B cell (primary cell): ENCODE data around the gene IYD. TPM values are rescaled to one million over a fixed set of nuclear protein-coding genes. Genes with fewer than 3 reads are reported as not detected.
A peak's percentile ranks its signal among the peaks of the same experiment; 100 is the strongest.

Experiments
- ATAC-seq: fragments of 200-7000 bp; cut with Tn5 transposase; one replicate; pipeline ENCODE4 v1.10.0; 2021; ENCODE audit warnings: low read depth, mild to moderate bottlenecking, moderate number of reproducible peaks, moderate library complexity
- CTCF ChIA-PET: fragments of 350-600 bp; sonication (Branson Sonifier 250); formaldehyde crosslinking; loops from one replicate; lab custom pipeline; 2021; ENCODE audit warnings: antibody characterized with exemption, inconsistent platforms; lab: Charles Lee
- POLR2A ChIA-PET: fragments of 350-600 bp; sonication (Branson Sonifier 250); formaldehyde crosslinking; loops from one replicate; lab custom pipeline; 2021; ENCODE audit warnings: antibody characterized with exemption; lab: Charles Lee
- DNase-seq: peaks from one replicate; pipeline ENCODE4 v3.0.0; 2013
- H2AFZ ChIP-seq: 2 replicates; pipeline ENCODE4 v1.6.1; 2012; ENCODE audit warnings: mild to moderate bottlenecking, low read depth, low read length; ENCODE audit not compliant: insufficient read depth, poor library complexity, severe bottlenecking
- H3K27ac ChIP-seq, 2 donors: 1 replicate in 1 of 2; 2 replicates in 1 of 2; pipeline ENCODE4 v1.5.1; 2012 to 2013; ENCODE audit warnings: low read length in 2 of 2, mild to moderate bottlenecking in 2 of 2, moderate library complexity in 1 of 2
- H3K27me3 ChIP-seq, 4 experiments: fragments of 200-600 bp in 1 of 4; sonication (generic) in 1 of 4; replicated peaks in 1 of 4; 1 replicate in 2 of 4; 2 replicates in 2 of 4; pipeline versions ENCODE4 v1.6.1 to v1.7.0; 2013 to 2016; ENCODE audit warnings: low read length in 3 of 4, mild to moderate bottlenecking in 2 of 4, mixed read lengths in 1 of 4, moderate library complexity in 1 of 4; ENCODE audit not compliant: insufficient read depth in 4 of 4, control insufficient read depth in 3 of 4; ENCODE audit errors: control extremely low read depth in 1 of 4
- H3K36me3 ChIP-seq, 2 experiments: replicated peaks in 1 of 2; 1 replicate in 1 of 2; 2 replicates in 1 of 2; pipeline versions ENCODE4 v1.6.1 to v1.7.1; 2013; ENCODE audit warnings: low read length in 1 of 2; ENCODE audit not compliant: insufficient read depth in 2 of 2, control insufficient read depth in 1 of 2; ENCODE audit errors: control extremely low read depth in 1 of 2, extremely low read depth in 1 of 2
- H3K4me1 ChIP-seq, 2 donors: fragments of 200-600 bp in 1 of 2; sonication (generic) in 1 of 2; 1 replicate in 1 of 2; 2 replicates in 1 of 2; pipeline versions ENCODE4 v1.5.1 to v1.6.1; 2013 to 2017; ENCODE audit warnings: low read length in 2 of 2; ENCODE audit not compliant: control insufficient read depth in 2 of 2, insufficient read depth in 2 of 2
- H3K4me2 ChIP-seq: replicated peaks from 2 replicates; pipeline ENCODE3; 2012; ENCODE audit warnings: mild to moderate bottlenecking, low read depth, low read length; ENCODE audit not compliant: poor library complexity, severe bottlenecking
- H3K4me3 ChIP-seq, 5 experiments: fragments of 200-600 bp in 1 of 5; sonication (generic) in 1 of 5; 1 replicate in 3 of 5; 2 replicates in 2 of 5; pipeline versions ENCODE4 v1.5.1 to v1.7.0; 2011 to 2016; ENCODE audit warnings: low read length in 4 of 5, mild to moderate bottlenecking in 4 of 5, low read depth in 2 of 5, control low read depth in 1 of 5, moderate library complexity in 1 of 5; ENCODE audit not compliant: insufficient read depth in 1 of 5; ENCODE audit errors: control extremely low read depth in 1 of 5, extremely low read depth in 1 of 5
- H3K79me2 ChIP-seq: fragments of 200-600 bp; sonication (generic); one replicate; pipeline ENCODE4 v1.6.0; 2016; ENCODE audit warnings: low read length; ENCODE audit not compliant: control insufficient read depth, insufficient read depth
- H3K9ac ChIP-seq: fragments of 200-600 bp; sonication (generic); 2 replicates; pipeline ENCODE4 v1.6.1; 2017; ENCODE audit warnings: mild to moderate bottlenecking, low read length, moderate library complexity
- H3K9me3 ChIP-seq, 3 donors: one replicate each; pipeline versions ENCODE4 v1.6.1 to v1.7.1; 2013; ENCODE audit warnings: low read length in 2 of 3; ENCODE audit not compliant: control insufficient read depth in 2 of 3, insufficient read depth in 1 of 3; ENCODE audit errors: control extremely low read depth in 1 of 3
- H4K20me1 ChIP-seq: 2 replicates; pipeline ENCODE4 v1.6.0; 2012; ENCODE audit warnings: mild to moderate bottlenecking, low read length; ENCODE audit not compliant: insufficient read depth, control insufficient read depth, poor library complexity, severe bottlenecking
- H3K27ac Mint-ChIP-seq: one replicate; pipeline ENCODE4 v1.8.0; 2021; ENCODE audit warnings: mixed read lengths
- H3K27me3 Mint-ChIP-seq: one replicate; pipeline ENCODE4 v1.8.0; 2021; ENCODE audit warnings: mixed read lengths
- H3K4me1 Mint-ChIP-seq: one replicate; pipeline ENCODE4 v1.8.0; 2021; ENCODE audit warnings: mixed read lengths
- H3K4me3 Mint-ChIP-seq: one replicate; pipeline ENCODE4 v1.8.0; 2021; ENCODE audit warnings: mixed read lengths
- H3K9me3 Mint-ChIP-seq: one replicate; pipeline ENCODE4 v1.8.0; 2022; ENCODE audit warnings: mixed read lengths; ENCODE audit not compliant: insufficient read depth
- EZH2 ChIP-seq: IDR thresholded peaks from 2 replicates; pipeline ENCODE4 v1.6.1; 2012; ENCODE audit warnings: borderline replicate concordance, low read depth, mild to moderate bottlenecking, moderate library complexity, low read length; ENCODE audit not compliant: insufficient read depth, poor library complexity, severe bottlenecking
- WGBS: methylation state at CpG from one replicate; pipeline ENCODE4 v1.1.5; 2013; ENCODE audit warnings: missing lambda C conversion rate; ENCODE audit not compliant: insufficient coverage; 5-methylcytosine and 5-hydroxymethylcytosine counted together
- intact Hi-C: fragments of 100-400 bp; cut with micrococcal nuclease; formaldehyde crosslinking; loops from one replicate; pipeline ENCODE4 v1.10.0; 2022
- polyA plus RNA-seq: library from polyadenylated mRNA; depleted of rRNA; stranded (reverse); fragments of >200 nt; gene quantifications from 2 replicates; pipeline ENCODE4 v1.2.3, GENCODE V29; 2012
- total RNA-seq, 2 donors: library from RNA; stranded (reverse); fragments of 120-200 nt in 1 of 2; gene quantifications; 1 replicate in 1 of 2; 2 replicates in 1 of 2; pipeline versions ENCODE4 v1.2.3 to v1.2.4, GENCODE V29; 2013 to 2022
- TF ChIP-seq, protein P1 (sequence below): fragments of 200-600 bp; IDR thresholded peaks from one replicate; pipeline ENCODE4 v1.8.0; 2022; ENCODE audit warnings: antibody characterized with exemption, mild to moderate bottlenecking

The IYD gene
- total and polyA plus RNA-seq, 2 donors (not counting 1 experiment from before 2014, with no cell fraction given): not detected

DNA sequence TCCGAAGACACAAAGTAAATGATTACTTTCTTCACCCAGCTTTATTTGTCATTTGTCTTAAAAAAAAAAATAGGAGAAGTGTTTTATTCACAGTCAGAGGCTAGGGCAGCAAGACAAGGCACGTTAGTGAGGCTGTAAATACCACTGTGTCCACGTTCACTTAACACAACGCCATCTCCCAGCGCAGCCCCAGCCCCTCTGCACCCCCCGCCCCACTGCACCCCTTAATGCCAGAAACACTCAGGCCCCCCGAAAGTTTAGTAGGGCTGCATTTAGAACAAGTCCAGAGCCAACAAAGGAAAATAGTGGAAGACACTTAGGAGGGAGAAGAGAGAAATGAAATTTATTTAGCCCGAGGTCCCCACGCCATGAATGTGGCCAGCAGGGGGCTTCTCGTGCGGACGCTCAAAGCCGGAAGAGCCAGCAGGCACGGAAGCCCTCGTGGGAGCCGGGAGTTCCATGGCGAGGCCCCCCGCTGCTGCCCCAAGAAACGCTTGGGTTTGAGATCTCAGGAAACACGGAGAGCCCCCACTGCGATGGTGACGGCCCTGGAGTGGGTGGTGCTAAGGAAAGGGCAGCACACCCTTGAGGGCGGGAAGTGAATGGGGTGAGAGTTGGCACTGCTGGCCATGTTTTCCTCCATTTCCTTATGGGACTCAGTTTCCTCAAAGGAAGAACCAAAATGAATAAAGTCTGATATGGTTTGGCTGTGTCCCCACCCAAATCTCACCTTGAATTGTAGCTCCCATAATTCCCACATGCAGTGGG lies 50.2 kb downstream of the IYD start:
- DNase-seq: peak; percentile 82
- peaks cover 5% of the 10 kb centered on the region for H3K79me2 ChIP-seq
- peak overlapping the region; percentile 53 to 73 for H3K27ac ChIP-seq
- H3K9ac ChIP-seq: peak overlapping the region; percentile 84
- peak overlapping the region; percentile 91 for H3K4me2 ChIP-seq
- H3K4me1 ChIP-seq: peaks cover 0 to 5% of the 10 kb centered on the region in 2 donors
- POLR2A ChIA-PET: interaction anchor here (1.2 to 1.4 kb wide), 2 partner anchors 181 to 396 kb away, joined by 5 to 7 read pairs; no protein-coding TSS in a partner anchor
- no peak for TF ChIP-seq EZH2
- TF ChIP-seq, protein P1, sequence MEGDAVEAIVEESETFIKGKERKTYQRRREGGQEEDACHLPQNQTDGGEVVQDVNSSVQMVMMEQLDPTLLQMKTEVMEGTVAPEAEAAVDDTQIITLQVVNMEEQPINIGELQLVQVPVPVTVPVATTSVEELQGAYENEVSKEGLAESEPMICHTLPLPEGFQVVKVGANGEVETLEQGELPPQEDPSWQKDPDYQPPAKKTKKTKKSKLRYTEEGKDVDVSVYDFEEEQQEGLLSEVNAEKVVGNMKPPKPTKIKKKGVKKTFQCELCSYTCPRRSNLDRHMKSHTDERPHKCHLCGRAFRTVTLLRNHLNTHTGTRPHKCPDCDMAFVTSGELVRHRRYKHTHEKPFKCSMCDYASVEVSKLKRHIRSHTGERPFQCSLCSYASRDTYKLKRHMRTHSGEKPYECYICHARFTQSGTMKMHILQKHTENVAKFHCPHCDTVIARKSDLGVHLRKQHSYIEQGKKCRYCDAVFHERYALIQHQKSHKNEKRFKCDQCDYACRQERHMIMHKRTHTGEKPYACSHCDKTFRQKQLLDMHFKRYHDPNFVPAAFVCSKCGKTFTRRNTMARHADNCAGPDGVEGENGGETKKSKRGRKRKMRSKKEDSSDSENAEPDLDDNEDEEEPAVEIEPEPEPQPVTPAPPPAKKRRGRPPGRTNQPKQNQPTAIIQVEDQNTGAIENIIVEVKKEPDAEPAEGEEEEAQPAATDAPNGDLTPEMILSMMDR: peak; percentile 66
- H3K9me3 ChIP-seq: peaks cover 0 to 1% (median 0%) of the 10 kb centered on the region in 3 donors
- H4K20me1 ChIP-seq: no peaks in the 10 kb centered on the region
- Mint-ChIP-seq H3K9me3 (no peaks in the 10 kb centered on the region), H3K4me3 (peak overlapping the region; percentile 91), H3K27me3 (peaks cover 18% of the 10 kb centered on the region), H3K27ac (peak overlapping the region; percentile 73), H3K4me1 (peaks cover 14% of the 10 kb centered on the region)
- H3K27me3 ChIP-seq: peaks cover 0 to 4% (median 2%) of the 10 kb centered on the region in 4 experiments
- intact Hi-C loops: loop anchor here (1.0 to 5.0 kb wide), 6 partner anchors 181 to 448 kb away; no protein-coding TSS in a partner anchor
- peak; percentile 76 for ATAC-seq
- under 1% methylated on average over 15 of the region's 23 CpGs for WGBS
- peak overlapping the region; percentile 93 for H2AFZ ChIP-seq
- CTCF ChIA-PET: interaction anchor here (0.6 to 9.7 kb wide), 79 partner anchors 10 to 984 kb away, joined by 3 to 378 read pairs (median 4); partner anchors contain the start of gene PLEKHG1
- H3K36me3 ChIP-seq: no peaks in the 10 kb centered on the region
- peak overlapping the region; percentile 45 to 75 (median 63) for H3K4me3 ChIP-seq

DNA sequence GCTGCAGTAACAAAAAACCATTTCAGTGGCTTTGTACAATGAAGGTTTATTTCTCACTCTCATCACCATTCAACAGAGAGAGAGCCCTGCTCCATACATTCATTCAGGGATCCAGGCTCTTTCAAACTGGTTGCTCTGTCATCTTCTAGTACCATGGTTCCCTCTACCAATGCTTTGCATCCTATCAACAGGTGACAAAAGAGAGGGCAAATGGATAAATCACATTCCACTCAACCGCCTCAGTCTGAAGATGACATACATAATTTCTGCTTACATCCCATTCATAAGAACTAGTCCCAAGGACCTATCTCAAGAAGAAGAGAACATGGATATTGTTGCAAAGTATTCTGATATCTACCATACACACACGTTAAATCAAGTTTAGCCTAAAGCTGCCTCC lies 51.6 kb downstream of the IYD start:
- ATAC-seq (no peak), DNase-seq (no peak)
- Histone ChIP-seq H3K9ac (no peak overlapping the region), H3K36me3 (no peaks in the 10 kb centered on the region), H3K79me2 (peaks cover 5% of the 10 kb centered on the region), H3K9me3 (peaks cover 0 to 15% (median 0%) of the 10 kb centered on the region in 3 donors), H3K27ac (no peak overlapping the region), H3K27me3 (peaks cover 0 to 3% (median 0%) of the 10 kb centered on the region in 4 experiments), H4K20me1 (no peaks in the 10 kb centered on the region), H3K4me1 (peaks cover 0 to 5% of the 10 kb centered on the region in 2 donors), H3K4me3 (no peak overlapping the region), H2AFZ (no peak overlapping the region), H3K4me2 (no peak overlapping the region)
- ChIA-PET POLR2A (no interaction called here), CTCF (interaction anchor here (0.7 to 9.7 kb wide), 12 partner anchors 8 to 904 kb away, joined by 3 to 378 read pairs (median 10); partner anchors contain the start of genes MTHFD1L and PLEKHG1)
- no peak for TF ChIP-seq EZH2
- TF ChIP-seq, protein P1: no peak
- intact Hi-C loops: no loop called here
- peaks cover 8% of the 10 kb centered on the region for H3K27me3 Mint-ChIP-seq
- WGBS: no CpG with 5 or more reads among the region's 2 CpGs
- no peaks in the 10 kb centered on the region for H3K9me3 Mint-ChIP-seq
- H3K27ac Mint-ChIP-seq: no peak overlapping the region
- peaks cover 14% of the 10 kb centered on the region for H3K4me1 Mint-ChIP-seq
- H3K4me3 Mint-ChIP-seq: peak overlapping the region; percentile 5
